IPS-18a (cell line): ENCODE results near the gene ARFGAP1.

Source experiments
- H3K27ac ChIP-seq: one replicate; pipeline ENCODE4 v1.5.1; 2013; ENCODE audit warnings: low read length
- H3K27me3 ChIP-seq: one replicate; pipeline ENCODE4 v1.6.1; 2013; ENCODE audit warnings: mild to moderate bottlenecking, low read length; ENCODE audit not compliant: control insufficient read depth, insufficient read depth
- H3K36me3 ChIP-seq: one replicate; pipeline ENCODE4 v1.6.1; 2013; ENCODE audit warnings: low read depth, low read length; ENCODE audit not compliant: control insufficient read depth
- H3K4me1 ChIP-seq: one replicate; pipeline ENCODE4 v1.6.1; 2013; ENCODE audit warnings: low read depth, low read length; ENCODE audit not compliant: control insufficient read depth
- H3K4me3 ChIP-seq: one replicate; pipeline ENCODE4 v1.5.1; 2013; ENCODE audit warnings: low read length
- H3K9ac ChIP-seq: one replicate; pipeline ENCODE4 v1.6.1; 2013; ENCODE audit warnings: mild to moderate bottlenecking, low read length, moderate library complexity
- H3K9me3 ChIP-seq: one replicate; pipeline ENCODE4 v1.6.1; 2013; ENCODE audit warnings: low read depth, low read length; ENCODE audit not compliant: control insufficient read depth

The ARFGAP1 gene

DNA sequence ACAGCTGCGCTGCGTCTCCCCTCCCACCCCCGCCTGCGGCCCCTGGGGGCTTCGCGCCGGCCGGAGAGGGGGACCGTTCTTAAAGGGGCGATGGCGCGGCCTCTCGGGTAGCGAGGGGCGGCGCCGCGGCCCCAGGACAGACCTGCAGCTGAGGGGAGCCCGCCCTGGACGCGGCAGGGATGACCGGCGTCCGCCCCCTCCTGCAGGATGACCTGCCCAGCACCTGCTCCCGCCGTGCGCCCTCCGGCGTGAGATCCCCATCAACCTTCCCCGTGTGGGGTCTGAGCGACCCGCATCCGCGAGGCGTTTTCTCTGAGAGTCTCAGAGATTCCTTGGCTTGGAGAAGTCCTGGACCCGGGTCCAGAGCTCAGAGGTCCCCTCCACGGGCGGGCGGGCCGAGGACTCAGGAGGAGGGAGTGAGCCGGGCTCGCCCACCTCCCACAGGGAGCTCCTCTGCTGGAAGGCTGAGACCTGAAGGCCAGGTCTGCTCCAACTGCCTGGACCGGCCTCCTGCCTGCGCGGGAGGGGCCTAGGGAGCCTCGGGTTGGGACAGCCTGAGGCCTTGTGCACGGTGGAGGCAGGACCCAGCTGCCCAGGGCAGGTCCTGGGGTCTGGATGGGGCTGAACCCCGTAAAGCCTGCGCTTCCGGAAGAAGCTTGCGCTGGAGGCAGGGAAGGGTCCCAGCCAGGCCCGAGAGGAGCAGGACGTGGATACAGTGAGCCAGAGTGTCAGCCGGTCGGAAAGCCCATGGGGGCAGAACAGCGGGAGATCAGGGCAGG lies 17.8 kb upstream of the ARFGAP1 start:
- Histone ChIP-seq H3K9me3 (no peaks in the 10 kb centered on the region), H3K4me3 (peak overlapping the region; percentile 53), H3K27ac (no peak overlapping the region), H3K36me3 (no peaks in the 10 kb centered on the region), H3K9ac (no peak overlapping the region), H3K4me1 (peaks cover 13% of the 10 kb centered on the region), H3K27me3 (peaks cover 39% of the 10 kb centered on the region)

DNA sequence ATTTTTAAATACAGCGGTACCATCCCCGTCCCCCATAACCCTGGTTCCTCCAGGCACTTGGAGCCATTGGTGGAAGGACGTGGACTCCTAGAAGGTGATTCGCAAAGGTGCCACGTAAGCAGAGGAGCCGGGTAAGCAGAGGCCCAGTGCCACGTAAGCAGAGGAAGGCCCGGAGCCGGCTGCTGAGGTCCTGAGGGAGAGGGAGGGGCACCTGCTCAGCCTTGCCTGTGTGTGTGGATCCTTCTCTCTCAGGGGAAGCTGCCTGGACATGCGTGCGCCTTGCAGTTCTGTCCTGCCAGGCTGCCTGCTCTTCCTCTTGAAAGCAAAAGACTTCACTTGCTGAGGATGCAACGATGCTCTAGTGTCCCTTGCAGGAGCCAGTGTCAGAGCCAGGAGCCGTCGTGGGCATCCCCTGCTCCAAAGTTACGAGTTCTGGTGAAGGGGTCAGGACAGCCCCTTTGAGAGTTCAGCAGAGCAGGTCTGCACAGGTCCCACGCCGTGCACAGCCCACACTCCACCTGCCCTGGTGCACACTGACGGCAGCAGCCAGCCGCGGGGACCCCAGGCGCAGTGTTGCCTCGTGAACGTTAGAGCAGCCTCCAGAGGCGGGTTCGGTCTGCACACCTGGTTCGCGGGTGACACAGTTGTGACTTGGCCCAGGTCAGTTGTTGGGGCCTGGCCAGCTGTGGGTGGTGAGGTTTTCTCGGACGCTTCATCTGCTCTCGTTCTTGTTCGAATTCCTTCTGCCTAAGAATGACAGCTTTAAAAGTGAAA lies 16.5 kb upstream of the ARFGAP1 start:
- Histone ChIP-seq H3K4me3 (no peak overlapping the region), H3K36me3 (no peaks in the 10 kb centered on the region), H3K9ac (no peak overlapping the region), H3K27me3 (peaks cover 39% of the 10 kb centered on the region), H3K9me3 (no peaks in the 10 kb centered on the region), H3K27ac (no peak overlapping the region), H3K4me1 (peaks cover 13% of the 10 kb centered on the region)

DNA sequence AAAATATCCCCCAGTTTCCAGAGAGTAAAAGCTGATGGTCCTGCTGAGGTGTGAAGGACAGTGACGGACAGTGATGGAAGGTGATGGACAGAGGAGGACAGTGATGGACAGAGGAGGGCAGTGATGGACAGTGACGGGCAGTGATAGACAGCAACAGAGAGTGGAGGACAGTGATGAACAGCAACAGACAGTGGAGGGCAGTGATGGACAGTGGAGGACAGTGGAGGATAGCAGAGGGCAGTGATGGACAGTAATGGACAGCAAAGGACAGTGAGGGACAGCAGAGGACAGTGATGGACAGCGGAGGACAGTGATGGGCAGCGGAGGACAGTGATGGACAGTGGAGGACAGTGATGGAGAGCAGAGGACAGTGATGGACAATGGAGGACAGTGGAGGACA lies 15.7 kb upstream of the ARFGAP1 start:
- peaks cover 13% of the 10 kb centered on the region for H3K4me1 ChIP-seq
- no peak overlapping the region for H3K4me3 ChIP-seq
- no peaks in the 10 kb centered on the region for H3K36me3 ChIP-seq
- no peaks in the 10 kb centered on the region for H3K9me3 ChIP-seq
- no peak overlapping the region for H3K9ac ChIP-seq
- H3K27me3 ChIP-seq, result peaks cover 36% of the 10 kb centered on the region
- no peak overlapping the region for H3K27ac ChIP-seq

DNA sequence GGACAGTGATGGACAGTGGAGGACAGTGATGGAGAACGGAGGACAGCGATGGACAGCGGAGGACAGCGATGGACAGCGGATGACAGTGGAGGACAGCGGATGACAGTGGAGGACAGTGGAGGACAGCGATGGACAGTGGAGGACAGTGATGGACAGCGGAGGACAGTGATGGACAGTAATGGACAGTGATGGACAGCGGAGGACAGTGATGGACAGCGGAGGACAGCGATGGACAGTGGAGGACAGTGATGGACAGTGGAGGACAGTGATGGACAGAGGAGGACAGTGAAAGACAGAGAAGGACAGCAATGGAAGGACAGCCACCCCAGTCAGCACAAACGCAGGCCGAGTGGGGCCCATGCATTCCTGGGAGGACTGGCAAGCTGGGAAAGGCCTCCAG lies 15.0 kb upstream of the ARFGAP1 start:
- Histone ChIP-seq H3K4me3 (no peak overlapping the region), H3K4me1 (peaks cover 13% of the 10 kb centered on the region), H3K27me3 (peaks cover 30% of the 10 kb centered on the region), H3K27ac (no peak overlapping the region), H3K36me3 (no peaks in the 10 kb centered on the region), H3K9ac (no peak overlapping the region), H3K9me3 (no peaks in the 10 kb centered on the region)

DNA sequence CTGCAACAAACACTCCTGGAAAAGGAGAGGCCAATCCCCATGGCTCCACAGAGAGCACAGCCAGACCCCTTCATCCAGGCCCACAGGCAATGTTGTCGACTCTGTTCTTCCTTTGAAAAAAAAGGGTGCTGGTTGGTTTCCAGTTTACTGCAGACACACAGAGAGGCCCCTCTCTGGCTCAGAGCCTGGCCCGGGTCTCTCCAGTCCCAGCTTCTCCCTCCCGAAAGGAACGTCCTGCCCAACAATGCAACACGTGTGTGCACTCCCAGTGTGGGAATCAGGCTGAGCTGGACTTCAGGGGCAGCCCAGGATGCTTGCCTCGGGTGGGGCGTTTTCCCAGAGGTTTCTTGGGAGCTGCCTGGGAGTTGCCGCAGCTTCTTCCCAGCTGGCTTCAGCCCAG lies 13.8 kb upstream of the ARFGAP1 start:
- Histone ChIP-seq H3K9me3 (no peaks in the 10 kb centered on the region), H3K36me3 (no peaks in the 10 kb centered on the region), H3K27me3 (peaks cover 20% of the 10 kb centered on the region), H3K9ac (no peak overlapping the region), H3K4me3 (no peak overlapping the region), H3K27ac (no peak overlapping the region), H3K4me1 (peaks cover 8% of the 10 kb centered on the region)

DNA sequence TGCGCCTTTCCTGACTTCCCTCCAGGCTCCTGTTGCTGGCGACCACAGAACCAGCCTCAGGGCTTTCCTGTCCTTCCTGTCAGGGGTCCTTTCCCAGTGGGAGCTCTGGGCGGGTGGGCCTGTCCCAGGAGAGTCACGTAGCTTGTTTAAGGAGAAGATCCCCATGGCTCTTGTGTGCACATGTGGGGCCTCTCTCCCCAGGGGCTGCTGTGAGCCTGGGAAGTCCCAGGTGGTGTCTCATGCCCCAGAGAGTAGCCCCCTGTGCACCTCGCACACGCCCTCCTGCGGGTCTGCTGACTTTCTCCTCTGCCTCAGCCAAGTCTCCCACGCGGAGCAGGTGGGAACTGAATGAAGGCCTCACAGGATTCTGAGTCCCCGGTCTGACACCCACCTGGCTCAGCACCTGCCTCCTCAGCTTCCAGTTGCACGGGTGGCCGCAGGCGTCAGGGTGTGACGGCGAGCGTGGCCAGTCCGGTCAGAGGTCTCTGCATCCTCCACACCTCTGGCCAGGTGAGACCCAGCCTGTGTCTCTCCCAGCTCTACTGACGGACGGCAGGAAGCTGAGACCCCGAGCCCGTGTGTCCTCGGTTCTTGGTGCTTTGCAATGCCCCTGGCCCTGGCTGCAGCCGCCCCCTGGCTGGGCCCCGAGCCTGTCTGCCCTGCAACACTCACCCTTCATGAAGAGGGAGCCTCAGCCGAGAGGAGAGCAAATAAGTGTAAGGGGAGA lies 12.7 kb upstream of the ARFGAP1 start:
- Histone ChIP-seq H3K27ac (no peak overlapping the region), H3K4me3 (no peak overlapping the region), H3K27me3 (peaks cover 16% of the 10 kb centered on the region), H3K4me1 (peaks cover 6% of the 10 kb centered on the region), H3K9me3 (no peaks in the 10 kb centered on the region), H3K36me3 (no peaks in the 10 kb centered on the region), H3K9ac (no peak overlapping the region)

DNA sequence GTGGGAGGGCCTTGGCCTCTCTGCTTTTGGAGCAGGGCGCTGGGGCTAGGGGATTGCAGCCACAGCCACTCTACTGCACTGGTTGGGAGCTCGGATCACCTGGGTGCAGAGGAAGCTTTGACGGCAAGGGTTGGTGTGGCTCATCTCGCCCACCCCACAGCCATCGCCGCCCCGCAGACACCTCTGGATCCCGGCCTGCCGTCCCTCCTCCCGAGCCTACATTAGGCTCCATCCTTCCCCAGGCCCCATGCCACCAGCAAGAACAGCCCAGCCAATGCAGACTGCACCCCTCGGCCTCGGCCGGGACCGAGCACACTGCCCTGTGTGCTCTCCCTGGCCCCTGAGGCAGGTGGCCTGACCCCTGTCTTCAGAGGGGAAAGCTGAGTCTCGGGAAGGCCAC lies 12.1 kb upstream of the ARFGAP1 start:
- Histone ChIP-seq H3K27me3 (peaks cover 10% of the 10 kb centered on the region), H3K36me3 (no peaks in the 10 kb centered on the region), H3K9ac (no peak overlapping the region), H3K4me1 (no peaks in the 10 kb centered on the region), H3K9me3 (no peaks in the 10 kb centered on the region), H3K27ac (no peak overlapping the region), H3K4me3 (no peak overlapping the region)

DNA sequence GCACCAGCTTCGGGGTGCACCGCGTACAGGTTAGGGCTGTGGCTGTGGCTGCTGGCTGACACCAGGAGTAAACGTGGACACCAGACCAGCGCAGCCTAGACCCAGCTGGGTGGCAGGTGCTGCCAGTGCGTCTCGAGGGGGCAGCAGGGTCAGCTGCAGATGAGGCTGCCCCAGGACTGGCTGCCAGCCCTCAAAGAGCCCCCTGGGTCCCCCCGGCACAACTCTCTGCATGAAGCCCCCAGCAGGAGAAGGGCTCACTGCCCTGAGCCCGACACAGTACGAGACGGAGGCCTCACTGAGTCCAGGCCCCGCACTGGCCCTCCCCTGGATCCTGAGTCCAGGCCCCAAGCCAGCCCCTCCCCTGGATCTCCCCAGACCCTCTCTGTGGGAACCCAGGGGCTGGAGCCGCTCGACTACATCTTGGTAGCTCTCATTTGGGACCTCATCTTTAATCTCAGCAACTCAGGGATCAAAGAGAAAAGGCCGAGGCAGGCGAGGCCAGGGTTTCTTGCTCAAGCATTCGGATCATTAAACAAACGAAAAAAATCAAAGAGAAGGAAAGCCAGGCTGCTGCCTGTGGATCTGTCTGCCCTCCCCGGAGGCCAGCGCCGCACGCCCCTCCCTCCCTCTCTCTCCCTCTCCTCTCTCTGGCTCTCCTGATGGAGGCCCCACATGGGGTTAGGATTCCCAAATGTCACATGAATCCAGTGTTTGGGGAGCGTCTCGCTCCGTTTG lies 11.4 kb upstream of the ARFGAP1 start:
- Histone ChIP-seq H3K36me3 (no peaks in the 10 kb centered on the region), H3K9ac (no peak overlapping the region), H3K4me3 (no peak overlapping the region), H3K9me3 (no peaks in the 10 kb centered on the region), H3K27ac (no peak overlapping the region), H3K27me3 (peaks cover 3% of the 10 kb centered on the region), H3K4me1 (no peaks in the 10 kb centered on the region)

DNA sequence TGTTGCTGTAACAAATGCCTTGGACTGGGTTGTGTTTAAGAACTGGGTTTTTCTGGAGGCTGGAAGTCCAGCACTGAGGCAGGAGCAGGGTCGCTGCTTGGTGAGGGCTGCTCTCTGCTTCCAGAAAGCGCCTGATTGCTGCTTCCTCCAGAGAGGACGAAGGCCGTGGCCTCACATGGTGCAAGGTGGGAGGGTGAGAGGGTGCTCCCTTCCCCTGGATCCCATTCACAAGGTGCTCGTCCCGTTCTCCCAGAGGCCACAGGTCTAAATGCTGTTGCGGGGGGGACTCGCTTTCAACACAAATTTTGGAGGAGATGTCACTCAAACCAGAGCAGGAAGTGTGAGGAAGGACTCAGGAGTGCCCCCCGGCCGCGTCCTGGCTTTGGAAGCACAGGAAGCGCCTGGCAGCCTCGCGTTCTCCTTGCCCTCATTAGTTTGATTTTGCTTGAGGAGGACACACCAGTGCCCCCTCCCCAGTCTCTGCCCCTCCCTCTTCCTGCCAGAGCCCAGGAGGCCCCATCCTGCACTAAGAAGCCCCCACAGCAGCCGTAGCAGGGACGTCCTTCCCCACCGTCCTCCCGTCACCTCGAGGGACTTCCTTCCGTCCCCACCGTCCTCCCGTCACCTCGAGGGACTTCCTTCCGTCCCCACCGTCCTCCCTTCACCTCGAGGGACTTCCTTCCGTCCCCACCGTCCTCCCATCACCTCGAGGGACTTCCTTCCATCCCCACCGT lies 10.7 kb upstream of the ARFGAP1 start:
- Histone ChIP-seq H3K36me3 (no peaks in the 10 kb centered on the region), H3K4me1 (no peaks in the 10 kb centered on the region), H3K4me3 (no peak overlapping the region), H3K9me3 (no peaks in the 10 kb centered on the region), H3K27ac (no peak overlapping the region), H3K9ac (no peak overlapping the region), H3K27me3 (no peaks in the 10 kb centered on the region)

DNA sequence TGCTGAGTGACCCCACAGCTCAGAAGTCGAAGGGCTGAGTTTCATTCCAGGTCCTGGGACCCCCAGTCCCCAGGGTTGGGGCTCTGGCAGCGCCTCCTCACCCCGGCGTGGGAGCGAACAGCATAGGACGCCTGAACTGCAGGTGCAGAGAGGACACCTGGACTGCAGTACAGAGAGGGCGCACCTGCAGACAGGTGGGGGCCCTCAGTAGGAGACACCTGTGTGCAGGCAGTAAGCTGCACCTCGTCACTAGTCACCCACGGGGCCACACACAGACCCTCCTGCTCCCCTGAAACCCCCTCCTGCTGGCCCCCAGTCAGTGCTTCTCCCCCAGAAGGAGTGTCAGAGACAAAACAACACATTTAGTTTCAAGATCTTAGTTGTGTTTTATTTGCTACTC lies 9.8 kb upstream of the ARFGAP1 start:
- H3K4me1 ChIP-seq, result no peaks in the 10 kb centered on the region

More for the DNA sequence above, 9.8 kb upstream of the ARFGAP1 start:
- Histone ChIP-seq H3K27ac (no peak overlapping the region), H3K9me3 (no peaks in the 10 kb centered on the region), H3K36me3 (no peaks in the 10 kb centered on the region), H3K27me3 (no peaks in the 10 kb centered on the region), H3K4me3 (no peak overlapping the region), H3K9ac (no peak overlapping the region)
